Renal cortical epithelial cell (primary cell): ENCODE measurements around the gene DMAP1. TPM values are rescaled to one million over a fixed set of nuclear protein-coding genes. Genes with fewer than 3 reads are reported as not detected.
A peak's percentile ranks its signal among the peaks of the same experiment; 100 is the strongest.
"Not testable (repeated sequence)": the region's sequence is repeated elsewhere in the genome, so short reads cannot be mapped to it uniquely, and the experiment has no call there.

Experiments
- DNase-seq: peaks from one replicate; pipeline ENCODE4 v3.0.0-alpha.2; 2011; ENCODE audit warnings: low read depth
- total RNA-seq: library from RNA; depleted of rRNA; stranded (reverse); fragments of >200 nt; gene quantifications from 2 replicates; pipeline ENCODE4 v1.2.3, GENCODE V29; 2014

Gene DMAP1, protein sequence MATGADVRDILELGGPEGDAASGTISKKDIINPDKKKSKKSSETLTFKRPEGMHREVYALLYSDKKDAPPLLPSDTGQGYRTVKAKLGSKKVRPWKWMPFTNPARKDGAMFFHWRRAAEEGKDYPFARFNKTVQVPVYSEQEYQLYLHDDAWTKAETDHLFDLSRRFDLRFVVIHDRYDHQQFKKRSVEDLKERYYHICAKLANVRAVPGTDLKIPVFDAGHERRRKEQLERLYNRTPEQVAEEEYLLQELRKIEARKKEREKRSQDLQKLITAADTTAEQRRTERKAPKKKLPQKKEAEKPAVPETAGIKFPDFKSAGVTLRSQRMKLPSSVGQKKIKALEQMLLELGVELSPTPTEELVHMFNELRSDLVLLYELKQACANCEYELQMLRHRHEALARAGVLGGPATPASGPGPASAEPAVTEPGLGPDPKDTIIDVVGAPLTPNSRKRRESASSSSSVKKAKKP
- total RNA-seq = 12.2 and 17.9 TPM in 2 replicates

DNA sequence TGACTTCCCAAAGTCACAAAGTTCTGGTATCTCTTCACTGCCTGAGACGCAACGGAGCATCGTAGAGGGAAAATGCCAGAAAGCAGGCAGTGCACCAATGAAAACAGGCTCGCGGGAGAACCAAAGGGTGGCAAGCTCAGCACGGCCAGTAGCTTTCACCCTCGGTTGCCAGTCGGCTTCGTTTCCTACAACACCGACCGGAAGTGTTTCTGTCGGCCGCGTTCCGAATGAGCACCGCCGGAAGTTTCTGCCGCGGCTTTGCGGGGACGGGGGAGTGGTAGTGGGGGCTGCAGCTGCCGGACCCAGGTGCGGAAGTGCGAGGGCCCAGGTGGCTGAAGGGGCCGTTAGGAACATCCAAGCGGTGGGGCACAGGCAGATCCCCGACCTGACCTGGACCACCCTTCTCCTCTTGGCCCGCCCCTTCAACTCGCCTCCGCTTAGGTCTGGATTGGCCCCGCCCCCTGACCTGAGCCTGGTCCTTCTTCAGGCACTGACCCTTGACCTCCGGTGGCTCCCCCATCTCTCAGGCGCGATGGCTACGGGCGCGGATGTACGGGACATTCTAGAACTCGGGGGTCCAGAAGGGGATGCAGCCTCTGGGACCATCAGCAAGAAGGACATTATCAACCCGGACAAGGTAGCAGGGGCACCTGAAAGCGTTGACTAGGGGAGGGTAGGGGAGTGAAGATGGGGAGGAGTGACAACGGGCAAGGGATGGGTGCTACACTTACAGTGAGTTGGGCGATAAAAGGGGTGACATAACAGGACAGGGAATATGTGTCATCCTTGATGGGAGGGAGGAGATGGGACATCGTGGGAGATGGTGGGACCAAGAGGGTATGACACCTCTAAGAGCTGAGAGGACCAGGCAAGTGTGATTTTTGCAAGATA lies at the start of gene DMAP1:
TSS of gene DMAP1 (plus strand) at position 250 of the 891 bp plus-strand sequence. CDS start at position 533, 283 bp downstream.
- peak; percentile 62 for DNase-seq

DNA sequence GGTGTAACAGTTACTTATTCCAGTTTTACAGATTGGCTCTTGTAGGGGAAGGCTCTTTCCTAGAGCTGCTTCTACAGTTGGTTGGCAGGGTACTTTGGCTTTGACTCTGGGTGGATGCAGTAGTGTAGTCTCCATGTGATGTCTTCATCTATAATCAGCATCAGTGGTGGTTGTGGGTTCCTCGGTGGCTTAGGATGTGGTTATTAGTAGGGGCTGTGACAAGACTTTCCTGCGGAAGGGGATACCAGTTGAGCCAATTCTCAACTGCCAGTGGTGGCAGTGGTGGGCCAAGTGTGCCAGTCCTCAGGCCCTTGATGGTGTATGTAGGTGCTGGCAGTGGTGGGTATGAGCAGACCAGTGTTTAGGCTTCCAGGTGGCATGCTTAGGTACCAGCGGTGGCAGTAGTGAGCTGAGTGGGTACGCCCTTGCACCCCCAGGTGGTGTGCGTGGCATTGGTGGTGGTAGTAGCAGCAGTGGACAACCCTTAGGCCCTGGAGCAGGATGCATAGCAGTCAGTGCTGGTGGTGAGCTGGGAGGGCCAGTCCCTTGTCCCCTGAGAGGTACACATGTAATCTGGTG lies 44.7 kb upstream of the DMAP1 start:
- no peak for DNase-seq

DNA sequence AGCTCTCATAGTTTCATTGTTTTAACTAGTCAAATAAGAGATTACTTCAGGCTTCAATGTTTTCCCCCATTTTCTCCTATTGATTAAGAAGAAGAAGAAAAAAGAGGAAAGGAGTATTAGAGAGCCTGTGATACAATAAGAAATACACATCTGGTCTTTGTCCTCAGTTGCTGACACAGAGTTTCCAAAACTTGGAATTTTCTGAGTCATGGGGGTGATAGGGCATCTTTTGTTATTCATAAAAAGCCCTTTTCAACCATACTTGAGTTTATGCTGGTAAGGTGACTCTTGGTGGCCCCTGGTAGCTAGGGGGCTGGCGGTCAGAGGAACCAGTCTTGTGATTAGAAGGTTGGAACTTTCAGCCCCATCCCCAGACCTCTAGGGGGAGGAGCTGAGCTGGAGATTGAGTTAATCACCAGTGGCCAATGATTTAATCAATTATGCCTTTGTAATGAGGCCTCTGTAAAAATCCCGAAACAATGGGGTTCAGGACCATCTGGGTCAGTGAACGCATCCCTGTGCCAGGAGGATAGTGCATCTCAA lies 42.9 kb upstream of the DMAP1 start:
- DNase-seq = no peak

DNA sequence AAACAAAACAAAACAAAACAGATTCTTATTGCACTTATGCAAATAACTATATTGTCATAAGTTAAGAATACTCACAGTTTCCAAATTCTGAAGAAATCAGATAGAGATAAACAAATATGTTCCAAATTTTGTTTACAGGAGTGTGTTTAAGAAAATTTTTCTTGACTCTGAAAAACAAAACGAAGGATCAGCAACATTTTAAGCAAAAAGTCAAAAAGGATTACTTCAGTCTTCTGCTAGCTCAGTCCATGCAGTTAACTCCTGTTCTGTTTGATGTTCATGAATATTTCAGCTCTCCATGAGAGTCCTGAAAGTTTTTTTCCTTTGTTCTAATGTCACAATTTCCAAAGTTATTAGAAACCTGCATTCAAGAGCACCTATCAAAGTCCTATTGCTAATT lies 38.6 kb upstream of the DMAP1 start:
- no peak for DNase-seq

DNA sequence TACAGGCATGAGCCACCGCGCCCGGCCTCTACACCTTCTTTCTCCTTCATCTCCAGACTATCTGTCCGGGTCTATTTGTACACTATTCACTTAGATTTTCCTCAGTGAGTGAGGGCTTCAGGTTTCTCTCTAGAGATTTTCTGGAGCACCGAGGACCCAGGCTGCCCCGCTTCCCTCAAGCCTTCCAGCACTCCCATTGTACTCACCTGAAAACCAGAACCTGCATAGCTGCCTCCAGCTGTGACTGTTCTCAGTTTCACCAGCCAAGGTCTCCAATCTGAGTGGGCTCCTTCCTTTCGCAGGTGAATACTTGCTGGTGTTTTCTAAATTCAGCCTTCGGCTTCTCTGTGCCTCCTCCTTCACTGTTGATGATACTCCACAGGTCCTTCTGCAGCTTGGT lies 12.9 kb upstream of the DMAP1 start:
- no peak for DNase-seq

DNA sequence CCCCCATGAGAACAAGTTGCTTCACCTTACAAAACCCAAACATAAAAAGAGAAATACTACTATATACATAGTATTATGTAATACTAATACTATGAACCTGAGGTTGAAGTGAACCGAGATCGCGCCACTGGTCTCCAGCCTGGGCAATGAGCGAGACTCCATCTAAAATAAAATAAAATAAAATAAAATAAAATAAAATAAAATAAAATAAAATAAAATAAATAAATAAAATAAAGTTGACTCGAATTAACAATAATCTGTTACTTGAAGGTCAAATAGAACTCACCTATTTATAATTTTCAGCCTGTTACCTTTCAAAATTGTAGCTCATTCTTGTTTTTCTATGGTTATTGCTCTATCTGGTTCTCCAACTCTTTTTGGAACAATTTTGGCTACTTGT lies 6.7 kb upstream of the DMAP1 start:
- DNase-seq = not testable (repeated sequence)

DNA sequence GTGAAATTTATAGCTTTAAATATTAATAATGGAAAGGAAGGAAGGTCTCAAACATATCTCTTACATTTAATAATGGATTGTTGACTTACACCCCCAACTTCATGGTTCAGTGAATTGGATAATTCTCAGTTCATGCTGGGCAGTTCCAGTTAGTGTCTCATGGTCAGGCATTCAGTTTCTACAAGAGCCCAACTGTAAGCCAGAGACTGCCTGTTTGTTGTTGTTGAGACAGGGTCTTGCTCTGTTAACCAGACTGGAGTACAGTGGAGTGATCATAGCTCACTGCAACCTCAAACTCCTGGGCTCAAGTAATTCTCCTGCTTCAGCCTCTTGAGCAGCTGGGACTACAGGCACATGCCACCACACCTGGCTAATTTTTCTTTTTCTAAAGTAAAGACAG lies 5.0 kb upstream of the DMAP1 start:
- peak; percentile 60 for DNase-seq

DNA sequence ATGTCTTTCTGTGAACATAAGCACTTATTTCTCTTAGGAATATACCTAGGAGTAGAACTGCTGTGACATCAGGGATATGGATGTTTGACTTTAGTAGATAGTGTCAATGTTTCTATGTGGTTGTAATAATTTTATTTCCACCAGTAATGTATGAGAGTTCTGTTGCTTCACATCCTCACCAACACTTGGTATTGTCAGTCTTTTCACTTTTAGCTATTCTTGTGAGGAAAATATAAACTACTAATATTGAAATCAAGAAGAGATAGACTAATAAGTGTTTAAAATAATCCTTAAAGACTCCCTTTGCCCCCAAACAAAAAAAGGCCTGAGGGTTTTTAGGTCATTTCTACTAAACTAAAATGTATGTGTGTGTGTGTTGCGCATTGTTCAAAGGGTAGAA lies 2.7 kb upstream of the DMAP1 start:
- DNase-seq = no peak

DNA sequence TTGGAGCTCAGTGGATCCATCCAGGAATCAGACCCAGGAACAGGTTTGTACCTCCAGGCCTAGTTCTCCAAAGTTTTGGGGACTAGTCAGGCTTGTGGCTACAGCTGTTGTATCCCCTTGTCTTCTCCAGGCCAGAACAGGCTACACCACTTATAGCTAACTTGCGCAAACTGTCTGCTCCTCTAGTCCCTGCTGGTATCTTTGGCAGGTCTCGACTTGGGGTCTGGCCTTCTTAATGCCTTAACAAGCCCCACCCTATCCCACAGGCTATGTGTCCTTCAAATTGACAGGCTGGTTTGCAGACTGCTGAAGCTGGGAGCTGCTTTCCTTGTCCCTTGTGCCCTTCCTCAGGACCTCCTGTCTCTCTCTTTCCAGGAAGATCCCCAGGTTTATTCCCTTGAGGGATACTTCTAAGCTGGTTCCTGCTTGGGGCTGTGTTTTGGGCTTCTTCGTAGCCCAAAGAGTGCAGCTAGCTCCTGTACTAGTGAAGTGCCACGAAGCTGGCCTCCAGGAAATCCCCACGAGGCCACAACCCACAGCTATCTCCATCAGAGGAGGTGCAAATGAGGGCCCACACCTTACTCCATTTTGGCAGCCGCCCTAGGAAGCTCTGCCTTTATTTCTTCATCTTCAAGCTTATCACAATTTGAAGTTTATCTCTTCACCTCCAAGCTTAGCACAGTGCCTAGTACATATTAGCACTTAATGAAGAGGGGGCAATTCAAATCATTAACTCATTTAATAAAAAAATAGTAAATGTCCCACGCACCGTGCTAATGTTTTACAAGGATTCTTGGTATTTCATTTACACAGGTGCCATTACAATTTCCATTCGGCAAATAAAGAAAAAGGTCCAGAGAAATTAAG lies 683 bp upstream of the DMAP1 start:
- no peak for DNase-seq

DNA sequence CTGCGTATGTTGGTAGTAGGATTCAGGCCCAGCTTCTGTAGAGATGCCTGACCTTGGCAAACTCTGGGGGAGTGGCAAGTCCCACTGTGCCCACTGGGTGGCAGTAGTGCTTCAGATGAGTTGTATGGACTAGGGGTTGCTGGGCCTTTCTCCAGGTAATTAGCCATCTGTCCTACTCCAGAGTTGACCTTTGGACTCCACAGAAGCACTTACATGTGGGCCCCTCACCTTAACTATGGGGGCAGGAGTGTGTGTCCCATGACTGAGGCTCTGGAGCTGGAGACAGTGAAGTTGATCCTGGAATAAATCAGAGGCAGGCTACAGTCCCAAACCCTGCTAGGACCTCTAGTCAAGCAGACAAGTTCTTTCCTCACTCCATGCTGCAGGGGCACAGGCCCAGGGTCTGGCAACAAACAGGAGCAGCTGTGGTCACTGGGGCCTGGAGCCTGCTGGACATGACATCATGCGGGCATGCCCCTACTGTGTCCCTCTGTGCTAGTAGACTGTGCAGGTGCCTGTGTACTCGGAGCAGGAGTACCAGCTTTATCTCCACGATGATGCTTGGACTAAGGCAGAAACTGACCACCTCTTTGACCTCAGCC lies 4.6 kb downstream of the DMAP1 start:
- DNase-seq = peak; percentile 57

DNA sequence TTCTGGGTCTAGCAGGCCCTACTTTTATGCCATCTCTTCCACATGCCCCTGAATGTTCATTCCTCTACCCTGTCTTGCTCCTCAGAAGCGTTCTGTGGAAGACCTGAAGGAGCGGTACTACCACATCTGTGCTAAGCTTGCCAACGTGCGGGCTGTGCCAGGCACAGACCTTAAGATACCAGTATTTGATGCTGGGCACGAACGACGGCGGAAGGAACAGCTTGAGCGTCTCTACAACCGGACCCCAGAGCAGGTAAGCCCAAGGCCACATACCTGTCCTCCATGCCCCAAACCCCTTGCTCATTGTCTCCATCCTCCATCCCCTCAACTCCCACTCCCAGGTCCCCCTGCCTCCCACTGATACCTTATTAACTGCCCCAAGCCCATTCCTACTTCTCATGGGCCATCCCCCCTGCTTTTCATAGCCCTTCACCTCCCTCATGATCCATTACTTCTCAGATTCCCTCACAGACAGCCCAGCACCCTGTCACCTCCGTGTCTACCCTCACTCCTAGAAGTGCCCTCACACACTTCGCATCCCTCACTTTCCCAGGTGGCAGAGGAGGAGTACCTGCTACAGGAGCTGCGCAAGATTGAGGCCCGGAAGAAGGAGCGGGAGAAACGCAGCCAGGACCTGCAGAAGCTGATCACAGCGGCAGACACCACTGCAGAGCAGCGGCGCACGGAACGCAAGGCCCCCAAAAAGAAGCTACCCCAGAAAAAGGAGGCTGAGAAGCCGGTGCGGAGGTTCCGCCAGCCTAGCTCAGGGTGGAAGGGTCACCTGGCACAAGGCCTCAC lies 5.4 kb downstream of the DMAP1 start:
- no peak for DNase-seq

DNA sequence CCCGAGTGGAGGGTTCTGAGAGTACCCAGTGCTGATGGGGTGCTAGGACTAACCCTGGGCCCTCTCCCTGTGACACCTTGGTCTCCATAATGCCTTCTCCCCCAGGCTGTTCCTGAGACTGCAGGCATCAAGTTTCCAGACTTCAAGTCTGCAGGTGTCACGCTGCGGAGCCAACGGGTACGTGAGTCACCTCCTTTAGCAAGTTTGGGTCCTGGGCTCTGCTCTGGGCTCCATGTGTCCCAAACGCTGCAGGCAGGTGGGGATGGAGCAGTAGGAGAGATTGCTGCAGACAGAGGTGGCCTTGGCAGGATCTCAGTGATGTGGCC lies 6.0 kb downstream of the DMAP1 start:
- DNase-seq = no peak

DNA sequence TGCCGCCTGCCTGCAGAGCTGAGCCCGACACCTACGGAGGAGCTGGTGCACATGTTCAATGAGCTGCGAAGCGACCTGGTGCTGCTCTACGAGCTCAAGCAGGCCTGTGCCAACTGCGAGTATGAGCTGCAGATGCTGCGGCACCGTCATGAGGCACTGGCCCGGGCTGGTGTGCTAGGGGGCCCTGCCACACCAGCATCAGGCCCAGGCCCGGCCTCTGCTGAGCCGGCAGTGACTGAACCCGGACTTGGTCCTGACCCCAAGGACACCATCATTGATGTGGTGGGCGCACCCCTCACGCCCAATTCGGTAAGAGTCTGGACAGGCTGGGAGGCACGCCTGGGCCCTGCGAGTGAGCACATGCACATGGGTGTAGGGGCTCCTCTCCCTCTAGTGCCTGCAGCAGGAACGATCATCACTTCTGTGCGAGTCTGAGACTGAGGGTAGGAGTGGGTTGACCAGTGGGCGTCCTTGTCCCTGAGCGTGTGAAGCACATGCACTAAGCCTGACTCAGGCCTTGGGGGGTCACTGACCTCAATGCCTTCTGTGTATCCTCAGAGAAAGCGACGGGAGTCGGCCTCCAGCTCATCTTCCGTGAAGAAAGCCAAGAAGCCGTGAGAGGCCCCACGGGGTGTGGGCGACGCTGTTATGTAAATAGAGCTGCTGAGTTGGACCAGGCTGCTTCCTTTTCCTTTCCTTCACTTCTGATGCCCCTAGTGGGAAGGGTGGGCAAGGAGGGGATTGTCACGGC lies 6.9 kb downstream of the DMAP1 start:
- DNase-seq = no peak

DNA sequence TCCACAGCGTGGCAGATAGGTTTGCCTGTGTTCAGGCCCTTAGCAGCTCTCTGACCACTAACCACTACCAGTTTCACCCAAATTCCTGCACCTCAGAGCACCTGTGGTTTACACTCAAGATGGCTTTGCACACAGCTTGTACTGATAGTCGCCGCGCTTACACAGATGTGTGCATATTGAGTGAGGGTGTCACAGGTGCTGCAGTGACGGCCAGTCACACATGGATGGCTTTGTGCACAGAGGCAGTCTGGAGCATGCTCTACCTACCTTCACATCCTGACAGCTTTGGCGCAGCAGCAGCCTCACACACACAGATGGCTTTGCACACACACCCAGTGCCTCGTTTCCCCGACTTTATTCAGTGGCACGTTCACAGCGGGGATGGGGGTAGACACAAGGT lies 7.5 kb downstream of the DMAP1 start:
- DNase-seq = no peak

DNA sequence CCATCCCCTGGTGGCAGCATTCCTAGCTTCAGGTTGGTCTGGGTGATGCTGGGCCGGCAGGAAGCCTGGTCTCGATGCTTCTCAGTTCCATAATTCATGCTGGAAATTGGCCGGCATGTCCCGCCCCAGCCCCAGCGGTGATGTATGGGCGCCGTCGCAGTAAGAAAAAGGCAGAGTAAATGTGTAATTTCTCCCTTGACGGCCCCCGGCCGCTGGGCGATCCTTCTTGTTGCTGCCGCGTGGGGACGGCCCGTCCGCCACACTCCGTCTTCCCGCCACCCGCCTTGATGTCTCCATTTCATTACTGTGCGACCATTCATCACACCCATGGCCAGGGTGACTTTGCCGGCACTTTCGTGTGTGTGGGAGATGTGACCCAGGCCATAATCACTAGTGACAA lies 8.5 kb downstream of the DMAP1 start:
- no peak for DNase-seq

DNA sequence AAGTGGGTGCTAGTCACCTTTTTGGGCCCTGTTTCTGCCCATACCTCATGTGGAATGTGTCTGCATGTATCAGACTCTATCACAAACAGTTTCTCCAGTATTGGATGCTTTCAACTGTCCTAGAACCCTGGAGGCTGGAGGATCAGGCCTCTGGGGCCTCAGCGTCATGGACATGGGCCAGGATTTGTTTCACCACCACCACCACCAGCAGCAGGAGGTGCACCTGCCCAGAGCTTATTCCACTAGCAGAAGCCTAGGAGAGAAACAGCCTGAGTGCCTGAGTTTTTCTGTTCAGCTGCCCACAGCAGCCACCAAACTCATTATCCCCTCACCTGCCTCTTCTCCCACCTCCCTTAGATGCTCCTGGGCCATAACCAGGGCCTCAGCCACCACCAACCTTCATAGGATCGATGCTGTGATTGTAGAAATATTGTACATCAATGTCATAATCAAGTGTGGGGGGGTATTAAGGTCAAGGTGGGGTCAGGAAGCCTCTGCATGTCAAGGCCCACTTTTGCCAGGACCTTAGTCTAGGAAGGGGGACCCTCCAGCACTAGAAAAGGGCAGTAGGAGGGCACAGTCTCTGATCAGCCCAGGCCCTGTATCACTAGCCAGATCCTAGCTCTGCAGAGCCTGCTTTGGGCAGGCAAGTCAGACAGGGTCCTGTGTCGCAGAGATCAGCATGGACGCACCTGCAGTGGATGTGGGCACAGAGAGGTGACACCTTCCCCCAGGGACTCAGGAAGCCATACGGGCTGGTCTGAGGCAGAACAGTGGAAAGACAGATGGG lies 9.3 kb downstream of the DMAP1 start:
- no peak for DNase-seq

DNA sequence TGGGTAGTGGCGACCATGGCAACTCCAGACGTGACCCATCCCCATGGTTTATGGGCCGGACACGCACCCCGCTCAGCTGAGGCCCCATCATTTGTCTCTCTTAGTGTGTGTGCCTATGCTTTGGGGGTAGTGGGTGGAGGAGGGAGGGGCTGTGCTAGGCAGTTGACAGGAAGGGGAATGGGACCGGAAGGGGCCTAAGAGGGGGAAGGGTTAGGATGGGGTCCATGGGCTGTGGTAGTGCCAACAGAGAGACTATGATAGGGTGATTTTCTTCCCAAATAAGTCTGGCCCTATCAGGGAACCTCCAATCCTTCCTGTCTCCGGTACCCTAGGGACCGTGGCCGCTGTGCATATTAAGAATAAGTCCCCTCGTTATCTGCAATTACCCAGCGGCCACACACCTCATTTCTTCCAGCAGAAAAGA lies 9.9 kb downstream of the DMAP1 start:
- no peak for DNase-seq

DNA sequence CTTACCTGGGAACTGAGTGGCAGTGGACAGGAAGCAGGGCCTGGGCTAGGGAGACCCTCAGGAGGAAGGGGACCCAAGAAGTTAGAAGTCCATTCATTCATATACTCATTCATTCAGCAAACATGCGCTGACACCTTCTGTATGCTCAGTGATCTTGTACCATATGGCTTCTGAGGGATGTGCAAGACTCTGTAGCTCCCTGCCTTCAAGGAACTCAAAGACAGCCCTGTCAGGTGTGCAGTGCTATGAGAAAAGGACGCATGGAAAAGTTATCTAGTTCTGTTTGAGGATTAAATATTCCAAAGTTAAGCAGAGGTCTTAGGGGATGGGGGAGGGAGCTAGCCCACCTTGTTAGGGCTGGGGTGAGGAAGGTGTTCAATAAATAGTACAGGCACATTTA lies 12.5 kb downstream of the DMAP1 start:
- DNase-seq = no peak

DNA sequence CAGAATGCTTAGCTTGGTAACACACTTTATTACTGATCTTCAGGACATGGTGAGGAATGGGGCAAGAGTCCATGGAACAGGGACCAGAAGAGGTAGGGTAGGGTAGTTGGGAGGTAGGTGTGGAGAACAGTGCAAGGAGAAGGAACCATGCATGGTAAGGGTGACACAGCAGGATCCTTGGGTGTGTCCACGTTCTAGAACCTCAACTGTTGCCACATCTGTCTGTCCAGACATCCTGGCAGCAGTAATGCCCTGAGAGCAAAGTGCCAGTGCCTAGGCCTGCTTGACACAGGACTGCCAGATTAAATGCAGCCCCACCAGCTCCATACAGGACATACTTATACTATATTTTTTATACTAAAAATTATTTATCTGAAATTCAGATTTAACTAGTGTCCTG lies 13.9 kb downstream of the DMAP1 start:
- DNase-seq = no peak
